ENCODE data around the gene TIMM8A.

TIMM8A gene

GRCh38 chrX:101377547-101377946 lies 29.0 kb upstream of the TIMM8A start:
- POLR2A ChIA-PET (ENCODE audit: low non-redundant PET) = no interaction called here
- DNase-seq (ENCODE audit: low spot score) = no peak
- CTCF ChIA-PET = no interaction called here

DNA sequence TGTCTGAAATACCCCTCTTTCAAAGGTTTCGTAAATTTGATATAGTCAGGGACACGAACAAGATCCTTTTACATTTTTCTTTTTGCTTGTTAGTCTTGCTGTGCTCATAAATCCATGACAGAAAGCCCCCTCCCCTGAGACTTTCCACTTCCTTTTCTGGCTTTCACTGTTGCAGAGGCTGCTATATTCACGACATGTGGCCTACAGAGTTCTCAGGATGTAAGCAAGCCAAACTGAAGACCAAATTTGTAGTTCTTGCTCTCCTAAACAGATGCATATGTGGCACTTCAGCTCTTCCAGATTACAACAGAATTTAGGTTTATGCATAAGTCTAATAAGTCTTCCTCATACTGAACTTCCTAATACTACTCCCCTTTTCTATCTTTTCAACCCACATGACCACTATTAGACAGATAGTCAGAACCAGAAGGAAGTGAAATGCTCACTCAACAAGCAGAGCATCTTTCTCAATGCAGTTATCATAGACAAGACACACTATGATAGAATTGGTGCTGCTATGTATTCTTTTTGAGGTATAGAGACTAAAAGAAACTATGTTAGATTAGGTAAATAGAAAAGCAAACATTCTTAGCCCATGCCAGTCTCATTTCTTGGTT lies 22.5 kb upstream of the TIMM8A start:
- no peak overlapping the region for H3K27ac ChIP-seq
- ChIA-PET CTCF (no interaction called here), POLR2A (ENCODE audit: low non-redundant PET) (no interaction called here)
- DNase-seq (ENCODE audit: low spot score) = no peak
- TF ChIP-seq, protein P1, sequence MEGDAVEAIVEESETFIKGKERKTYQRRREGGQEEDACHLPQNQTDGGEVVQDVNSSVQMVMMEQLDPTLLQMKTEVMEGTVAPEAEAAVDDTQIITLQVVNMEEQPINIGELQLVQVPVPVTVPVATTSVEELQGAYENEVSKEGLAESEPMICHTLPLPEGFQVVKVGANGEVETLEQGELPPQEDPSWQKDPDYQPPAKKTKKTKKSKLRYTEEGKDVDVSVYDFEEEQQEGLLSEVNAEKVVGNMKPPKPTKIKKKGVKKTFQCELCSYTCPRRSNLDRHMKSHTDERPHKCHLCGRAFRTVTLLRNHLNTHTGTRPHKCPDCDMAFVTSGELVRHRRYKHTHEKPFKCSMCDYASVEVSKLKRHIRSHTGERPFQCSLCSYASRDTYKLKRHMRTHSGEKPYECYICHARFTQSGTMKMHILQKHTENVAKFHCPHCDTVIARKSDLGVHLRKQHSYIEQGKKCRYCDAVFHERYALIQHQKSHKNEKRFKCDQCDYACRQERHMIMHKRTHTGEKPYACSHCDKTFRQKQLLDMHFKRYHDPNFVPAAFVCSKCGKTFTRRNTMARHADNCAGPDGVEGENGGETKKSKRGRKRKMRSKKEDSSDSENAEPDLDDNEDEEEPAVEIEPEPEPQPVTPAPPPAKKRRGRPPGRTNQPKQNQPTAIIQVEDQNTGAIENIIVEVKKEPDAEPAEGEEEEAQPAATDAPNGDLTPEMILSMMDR (conservative IDR thresholded peaks at IDR 0.05; ENCODE audit: low read depth) = no peak

More at GRCh38 chrX:101377547-101377946, 29.0 kb upstream of the TIMM8A start:
- TF ChIP-seq, protein P1 (conservative IDR thresholded peaks at IDR 0.05; ENCODE audit: low read depth) = no peak
- no peak overlapping the region for H3K27ac ChIP-seq

DNA sequence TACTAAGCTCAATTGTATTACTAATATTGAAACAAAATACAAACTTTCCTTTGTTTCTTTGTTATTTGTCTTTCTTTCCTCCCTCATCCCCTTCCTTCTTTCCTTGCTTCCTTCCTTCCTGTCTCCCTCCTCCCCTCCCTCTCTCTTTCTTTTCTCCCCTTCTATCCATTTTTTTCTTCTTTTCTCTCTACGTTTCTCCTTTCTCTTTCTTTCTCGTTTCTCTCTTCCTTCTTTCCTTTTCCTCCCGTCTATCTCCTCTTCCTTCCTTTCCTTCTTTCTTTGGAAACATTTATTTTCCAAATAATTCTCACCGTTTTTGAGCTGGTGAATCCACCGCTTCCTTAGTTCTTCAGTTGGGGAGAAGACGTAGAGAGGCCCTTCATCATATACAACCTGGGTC lies 21.1 kb upstream of the TIMM8A start:
- CTCF ChIA-PET = interaction anchor here (0.6 kb wide), 1 partner anchor 62 kb away, joined by 3 read pairs; no protein-coding TSS in a partner anchor
- H3K27ac ChIP-seq = no peak overlapping the region
- no peak for DNase-seq (ENCODE audit: low spot score)
- POLR2A ChIA-PET (ENCODE audit: low non-redundant PET) = no interaction called here
- TF ChIP-seq, protein P1 (conservative IDR thresholded peaks at IDR 0.05; ENCODE audit: low read depth) = no peak

- TF ChIP-seq, protein P1 (conservative IDR thresholded peaks at IDR 0.05; ENCODE audit: low read depth) = no peak
- ChIA-PET POLR2A (ENCODE audit: low non-redundant PET) (no interaction called here), CTCF (interaction anchor here (0.7 kb wide), 1 partner anchor 536 kb away, joined by 3 read pairs; no protein-coding TSS in a partner anchor)
- no peak overlapping the region for H3K27ac ChIP-seq
- DNase-seq (ENCODE audit: low spot score) = no peak
These were observed 20.3 kb upstream of the TIMM8A start for GRCh38 chrX:101368800-101369199.

DNA sequence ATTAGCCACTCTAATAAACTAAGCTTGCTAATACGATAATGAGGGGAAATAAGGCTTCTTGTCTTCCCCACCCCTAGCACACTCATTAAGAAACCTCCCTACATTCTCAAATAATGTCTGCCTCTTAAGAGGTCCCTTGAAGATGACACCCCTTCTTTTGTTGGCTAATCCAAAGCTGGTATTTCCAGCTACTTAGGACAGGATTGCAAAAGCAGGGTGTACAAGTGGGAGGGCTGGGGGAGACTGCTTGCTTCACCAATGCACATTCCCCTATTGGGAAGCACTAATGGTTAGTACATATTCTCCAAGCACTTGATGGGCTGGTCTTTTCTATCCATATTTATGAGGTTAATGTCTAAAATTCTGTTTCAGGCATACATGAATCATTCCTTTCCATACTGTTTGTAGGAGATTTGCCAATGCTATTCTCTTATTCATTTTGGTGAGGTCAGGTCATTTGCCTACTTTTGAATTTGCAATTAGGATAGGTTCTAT lies 16.8 kb upstream of the TIMM8A start:
- ChIA-PET POLR2A (ENCODE audit: low non-redundant PET) (no interaction called here), CTCF (interaction anchor here (0.6 kb wide), 1 partner anchor 21 kb away, joined by 6 read pairs; the partner anchor contains the start of gene BTK)
- TF ChIP-seq, protein P1 (conservative IDR thresholded peaks at IDR 0.05; ENCODE audit: low read depth) = no peak
- no peak overlapping the region for H3K27ac ChIP-seq
- DNase-seq (ENCODE audit: low spot score) = no peak

- H3K27ac ChIP-seq = no peak overlapping the region
- ChIA-PET POLR2A (ENCODE audit: low non-redundant PET) (no interaction called here), CTCF (no interaction called here)
- no peak for DNase-seq (ENCODE audit: low spot score)
- TF ChIP-seq, protein P1 (conservative IDR thresholded peaks at IDR 0.05; ENCODE audit: low read depth) = no peak
These were observed 14.2 kb upstream of the TIMM8A start for GRCh38 chrX:101362757-101363156.
